ENCODE measurements around the gene DIS3L.
"Not testable (repeated sequence)": the region's sequence is repeated elsewhere in the genome, so short reads cannot be mapped to it uniquely, and the experiment has no call there.

DIS3L gene

GRCh38 chr15:66293419-66294156 lies at the start of gene DIS3L:
Gene DIS3L, plus strand, starts transcription at chr15:66293568. Its CDS starts 29 bp downstream, at chr15:66293597.
- peak in 1 of 2 donors; percentile 43 for DNase-seq (ENCODE audit: low read depth in 2 of 2)

GRCh38 chr15:66245832-66246231 lies 47.5 kb upstream of the DIS3L start:
- not testable (repeated sequence) for DNase-seq (ENCODE audit: low read depth in 2 of 2)

GRCh38 chr15:66246937-66247336 lies 46.4 kb upstream of the DIS3L start:
- no peak for DNase-seq (ENCODE audit: low read depth in 2 of 2)

- DNase-seq (ENCODE audit: low read depth in 2 of 2) = no peak
Measured at GRCh38 chr15:66249605-66250174, 43.7 kb upstream of the DIS3L start.

- DNase-seq (ENCODE audit: low read depth in 2 of 2) = no peak
Measured at GRCh38 chr15:66251065-66251789, 42.1 kb upstream of the DIS3L start.

- DNase-seq (ENCODE audit: low read depth in 2 of 2) = no peak
Measured at GRCh38 chr15:66251790-66252684, 41.3 kb upstream of the DIS3L start.

- no peak for DNase-seq (ENCODE audit: low read depth in 2 of 2)
Measured at GRCh38 chr15:66252685-66253417, 40.5 kb upstream of the DIS3L start.

GRCh38 chr15:66253418-66254088 lies 39.8 kb upstream of the DIS3L start, which contains the start of gene MEGF11:
Gene MEGF11, minus strand, starts transcription at chr15:66253750. Its CDS starts 125,347 bp downstream, at chr15:66128403.
- no peak for DNase-seq (ENCODE audit: low read depth in 2 of 2)

GRCh38 chr15:66254089-66254950 lies 39.0 kb upstream of the DIS3L start:
- DNase-seq (ENCODE audit: low read depth in 2 of 2) = no peak

- no peak for DNase-seq (ENCODE audit: low read depth in 2 of 2)
Measured at GRCh38 chr15:66254951-66255676, 38.3 kb upstream of the DIS3L start.

- no peak for DNase-seq (ENCODE audit: low read depth in 2 of 2)
Measured at GRCh38 chr15:66256692-66257091, 36.7 kb upstream of the DIS3L start.

- DNase-seq (ENCODE audit: low read depth in 2 of 2) = no peak
Measured at GRCh38 chr15:66261056-66261455, 32.3 kb upstream of the DIS3L start.

- DNase-seq (ENCODE audit: low read depth in 2 of 2) = not testable (repeated sequence)
Measured at GRCh38 chr15:66262837-66263236, 30.5 kb upstream of the DIS3L start.

GRCh38 chr15:66264859-66265513 lies 28.4 kb upstream of the DIS3L start:
- no peak for DNase-seq (ENCODE audit: low read depth in 2 of 2)

GRCh38 chr15:66269326-66270090 lies 23.9 kb upstream of the DIS3L start:
- DNase-seq (ENCODE audit: low read depth in 2 of 2) = no peak

GRCh38 chr15:66270932-66271331 lies 22.4 kb upstream of the DIS3L start:
- DNase-seq (ENCODE audit: low read depth in 2 of 2) = no peak

GRCh38 chr15:66275352-66275751 lies 18.0 kb upstream of the DIS3L start:
- no peak for DNase-seq (ENCODE audit: low read depth in 2 of 2)
